Measurements from ENCODE around the gene GMFB. TPM values are rescaled to one million over a fixed set of nuclear protein-coding genes. Genes with fewer than 3 reads are reported as not detected.

GMFB gene
- total and polyA plus RNA-seq, 9 of the 15 experiments (the other 6 are each of a cell fraction or from before 2014, with no cell fraction given): 14.0 to 31.7 (median 20.5) TPM

- no peak for TF ChIP-seq CHD4 (IDR thresholded peaks at IDR 0.05; ENCODE audit: insufficient read depth, insufficient replicate concordance, low read depth, low read length, poor library complexity, severe bottlenecking)
- TF ChIP-seq MEF2D (tag; conservative IDR thresholded peaks at IDR 0.05; ENCODE audit: low read depth): no peak
- TF ChIP-seq PTRF (tag; IDR thresholded peaks at IDR 0.05): no peak
- TF ChIP-seq MGA (IDR thresholded peaks at IDR 0.05): no peak
- TF ChIP-seq HDAC6 (IDR thresholded peaks at IDR 0.05; ENCODE audit: low read depth, low read length): no peak
- TF ChIP-seq IFI16 (CRISPR knock-in tag; IDR thresholded peaks at IDR 0.05): no peak
Measured at GRCh38 chr14:54455363-54455762, 33.4 kb downstream of the GMFB start (continued).
